GM21717 (cell line): Measurements from ENCODE around the gene ERFL.

Source experiments
- ATAC-seq: cut with Tn5 transposase; IDR thresholded peaks from one replicate; pipeline ENCODE4 v1.9.1; 2021; ENCODE audit warnings: mild to moderate bottlenecking, moderate library complexity; ENCODE audit not compliant: unreplicated experiment

The ERFL gene

DNA sequence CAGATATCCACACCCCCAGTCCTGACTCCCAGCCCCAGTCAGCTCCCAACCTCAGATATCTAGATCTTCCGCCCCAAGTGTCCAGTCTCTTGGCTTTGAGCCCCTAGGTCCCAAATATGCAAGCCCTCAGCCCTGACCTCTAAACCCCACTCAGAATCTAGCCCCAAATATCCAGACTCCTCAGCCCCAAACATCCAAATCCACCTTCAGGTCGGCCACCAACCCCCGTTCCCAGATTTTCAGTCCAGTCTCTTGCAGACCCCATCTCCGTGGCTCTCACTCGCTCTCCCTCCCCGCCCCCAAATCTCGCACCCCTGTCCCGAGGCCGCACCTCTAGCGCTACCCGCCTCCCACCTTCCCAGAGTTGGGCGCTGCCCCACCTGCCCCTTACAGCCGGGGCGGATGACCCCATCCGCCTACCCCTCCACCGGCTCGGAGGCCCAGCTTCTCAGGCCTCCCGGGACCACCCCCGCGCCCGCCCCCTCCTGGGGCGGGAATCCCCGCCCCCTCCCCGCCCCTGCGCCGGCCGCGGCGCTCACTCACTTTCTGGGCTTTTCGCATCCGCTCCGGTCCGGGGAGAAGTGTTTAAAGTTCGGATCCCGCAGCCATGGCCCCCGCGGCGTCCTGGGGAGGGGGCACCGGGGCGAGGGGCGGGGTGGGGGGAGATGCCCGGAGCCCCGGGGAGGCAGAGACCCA, 604 bp downstream of the ERFL start:
- no peak for ATAC-seq

DNA sequence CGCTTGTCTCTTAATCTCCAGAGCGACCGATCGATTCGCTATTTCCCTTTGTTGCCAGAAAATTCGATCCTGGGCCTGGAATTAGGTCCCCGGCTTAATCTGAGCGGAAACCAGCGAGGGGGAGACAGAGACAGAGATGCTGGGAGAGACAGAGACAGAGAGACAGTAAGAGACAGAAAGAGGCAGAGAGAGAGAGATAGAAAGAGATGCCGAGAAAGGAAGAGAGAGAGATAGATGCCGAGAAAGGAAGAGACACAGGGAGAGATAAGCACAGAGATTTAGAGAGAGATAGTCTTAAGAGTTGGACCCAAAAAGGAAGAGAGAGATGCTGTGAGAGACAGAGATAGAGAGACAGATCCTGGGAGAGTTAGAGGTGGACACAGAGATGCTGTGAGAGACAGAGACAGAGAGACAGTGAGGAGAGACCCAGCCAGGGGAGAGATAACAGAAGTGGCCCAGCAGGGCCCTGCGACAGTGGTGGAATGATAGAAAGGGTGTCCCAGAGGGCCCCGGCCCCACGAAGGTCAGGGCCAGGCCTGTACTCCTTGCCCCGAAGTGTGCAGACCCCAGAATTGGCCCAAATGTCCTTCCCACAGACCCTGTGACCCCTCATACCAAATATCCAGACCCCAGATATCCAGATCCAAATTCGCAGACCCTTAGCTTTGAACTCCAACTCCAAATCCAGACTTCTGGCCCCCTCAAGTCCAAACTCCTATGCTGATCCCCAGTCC, 1.3 kb downstream of the ERFL start:
- ATAC-seq = no peak

- ATAC-seq = no peak
These were observed 2.1 kb downstream of the ERFL start for GRCh38 chr19:41926028-41926762.

DNA sequence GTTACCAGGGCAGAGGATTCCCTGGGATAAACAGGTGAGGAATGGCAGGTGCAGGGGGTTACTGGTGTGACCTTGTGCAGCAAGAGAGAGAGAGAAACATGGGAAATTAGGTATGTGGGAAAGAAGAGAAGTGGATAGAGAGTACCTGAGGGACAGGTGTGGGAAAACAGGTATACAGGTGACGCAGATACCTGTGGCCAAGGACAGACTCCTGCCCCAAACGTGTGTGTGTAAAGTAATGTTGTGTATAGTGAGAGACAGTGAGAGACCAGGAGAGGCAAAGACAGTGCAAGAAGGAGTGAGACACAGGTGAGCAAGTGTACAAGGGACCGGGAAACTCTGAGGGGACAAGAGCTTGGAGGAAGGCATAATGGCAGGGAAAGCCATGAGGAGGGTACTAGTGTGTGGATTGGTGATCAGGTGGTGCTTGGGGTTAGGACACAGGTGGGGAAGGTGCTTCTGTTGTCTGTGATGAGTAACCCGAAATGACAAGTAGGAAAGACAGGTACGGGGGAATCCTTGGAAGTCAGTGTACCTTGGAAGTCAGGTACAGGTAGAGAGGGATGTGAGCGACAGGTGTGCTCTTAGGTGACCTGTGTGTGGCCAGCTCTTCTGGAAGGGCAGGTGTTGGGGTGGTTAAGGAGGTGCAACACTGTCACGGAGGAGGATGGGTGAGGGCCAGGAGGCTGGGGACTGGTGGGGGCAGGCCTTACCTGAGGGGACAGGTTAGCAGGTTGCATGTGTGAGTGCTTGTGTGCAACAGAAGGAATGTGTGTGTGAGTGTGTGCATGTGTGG, 2.8 kb downstream of the ERFL start:
- no peak for ATAC-seq

DNA sequence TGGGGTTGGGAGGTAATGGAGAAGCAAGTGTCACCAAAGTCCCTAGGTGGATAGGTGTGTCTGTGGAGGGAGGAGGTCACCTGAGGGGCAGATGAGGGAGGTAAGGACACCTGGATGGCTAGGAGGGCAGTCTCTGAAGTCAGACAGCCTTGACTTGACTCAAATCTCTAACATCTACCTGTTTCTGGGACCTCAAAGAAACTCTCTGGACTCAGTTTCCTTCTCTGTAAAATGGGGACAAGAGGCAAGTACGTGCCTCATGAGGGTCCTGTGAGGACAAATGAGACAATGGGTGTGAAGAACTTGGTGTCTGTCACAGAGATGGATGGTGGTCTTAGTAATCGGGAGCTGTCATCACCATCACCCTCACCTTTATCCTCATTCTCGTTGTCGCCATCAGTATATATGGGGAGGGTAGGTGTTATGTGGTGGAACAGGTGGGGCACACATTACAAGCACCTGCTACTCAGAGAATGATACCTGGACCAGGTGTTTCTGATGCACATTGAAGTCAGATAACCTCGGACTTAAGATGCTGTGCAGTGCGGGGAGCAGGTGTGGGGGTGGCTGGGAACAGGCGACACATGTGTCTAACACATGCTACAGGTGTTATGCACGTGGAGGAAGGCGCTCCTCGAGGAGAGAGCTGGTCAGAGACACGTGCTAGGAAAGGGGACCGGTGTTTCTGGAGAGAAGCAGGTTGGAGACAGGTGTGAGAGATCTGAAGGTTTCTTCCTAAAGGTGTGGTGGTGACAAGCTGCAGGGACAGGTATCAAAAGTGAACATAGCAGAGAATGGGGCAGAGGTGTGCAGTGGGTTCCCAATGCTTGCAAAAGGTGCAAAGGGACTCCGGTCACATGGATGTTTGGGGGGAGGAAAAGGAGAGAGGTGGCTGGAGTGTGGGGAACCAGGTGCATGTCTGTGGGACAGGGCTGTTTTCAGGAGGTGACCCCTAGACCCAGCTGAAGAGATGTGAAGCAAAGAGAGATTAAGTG, 3.8 kb downstream of the ERFL start:
- ATAC-seq = no peak

DNA sequence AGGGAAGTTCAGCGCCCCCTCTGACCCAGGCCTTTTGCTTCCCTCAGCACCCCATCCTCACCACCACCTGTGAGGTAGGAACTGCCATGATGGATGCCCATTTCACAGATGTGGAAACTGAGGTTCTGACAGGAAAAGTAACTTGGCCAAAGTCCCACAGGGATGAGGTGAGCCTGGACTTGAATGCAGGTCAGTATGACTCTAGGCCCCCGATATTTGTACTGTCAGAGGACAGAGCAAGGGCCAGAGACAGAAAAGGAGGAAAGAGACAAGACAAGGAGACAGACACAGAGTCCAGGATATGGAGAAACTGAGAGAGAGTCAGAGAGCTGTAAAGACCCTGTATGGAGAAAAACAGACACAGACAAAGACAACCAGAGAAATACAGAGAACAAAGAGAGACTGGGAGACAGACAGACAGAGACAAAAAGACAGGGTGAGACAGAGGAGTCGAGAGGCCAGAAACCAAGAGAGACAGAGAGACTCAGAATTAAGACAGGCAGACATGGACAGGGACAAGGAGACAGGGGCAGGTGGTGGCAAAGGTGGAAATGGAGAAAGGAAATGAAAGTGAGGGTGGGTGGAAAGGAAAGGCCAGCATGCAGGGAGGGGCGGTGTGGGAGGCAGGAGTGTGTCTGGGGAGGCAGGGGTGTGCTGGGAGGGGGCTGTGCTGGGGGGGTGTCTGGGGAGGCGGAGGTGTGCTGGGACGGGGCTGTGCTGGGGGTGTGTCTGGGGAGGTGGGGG, 5.0 kb downstream of the ERFL start:
- no peak for ATAC-seq

GRCh38 chr19:41922585-41922984, 5.7 kb downstream of the ERFL start:
- no peak for ATAC-seq

- ATAC-seq = no peak
These were observed 6.4 kb downstream of the ERFL start for GRCh38 chr19:41921577-41922576.

DNA sequence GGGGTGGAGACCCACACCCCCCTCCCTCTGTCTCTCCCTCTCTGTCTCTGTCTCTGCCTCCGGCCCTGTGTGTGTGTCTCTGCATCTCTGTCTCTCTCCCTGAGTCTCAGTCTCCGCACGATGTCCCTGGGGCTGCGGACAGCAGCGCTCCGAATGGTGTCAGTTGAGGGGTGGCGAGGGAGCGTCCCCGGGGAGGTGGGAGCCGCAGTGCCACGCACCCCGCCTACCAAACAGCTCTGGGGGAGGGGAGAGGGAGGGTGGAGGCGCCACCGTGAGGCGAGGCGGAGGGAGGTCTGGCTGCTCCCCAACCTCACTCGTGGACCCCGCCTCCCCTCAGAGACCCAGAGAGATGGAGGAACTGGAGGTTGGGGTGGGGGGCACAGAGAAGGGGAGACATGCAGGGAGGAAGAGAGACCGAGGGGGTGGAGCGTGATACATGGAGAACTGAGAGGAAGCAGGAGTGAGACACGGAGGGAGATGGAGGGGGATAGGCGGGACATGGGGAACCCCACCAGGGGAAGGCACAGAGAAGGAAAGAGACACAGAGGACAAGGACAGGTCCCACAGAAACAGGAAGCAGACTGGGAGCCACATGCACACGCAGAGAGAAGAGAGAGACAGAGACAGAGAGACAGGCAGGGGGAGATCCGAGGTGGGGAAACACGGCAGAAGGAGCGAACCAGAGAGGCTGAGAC, 7.2 kb downstream of the ERFL start:
- ATAC-seq = no peak

- ATAC-seq = no peak
These were observed 8.1 kb downstream of the ERFL start for GRCh38 chr19:41919948-41920712.

DNA sequence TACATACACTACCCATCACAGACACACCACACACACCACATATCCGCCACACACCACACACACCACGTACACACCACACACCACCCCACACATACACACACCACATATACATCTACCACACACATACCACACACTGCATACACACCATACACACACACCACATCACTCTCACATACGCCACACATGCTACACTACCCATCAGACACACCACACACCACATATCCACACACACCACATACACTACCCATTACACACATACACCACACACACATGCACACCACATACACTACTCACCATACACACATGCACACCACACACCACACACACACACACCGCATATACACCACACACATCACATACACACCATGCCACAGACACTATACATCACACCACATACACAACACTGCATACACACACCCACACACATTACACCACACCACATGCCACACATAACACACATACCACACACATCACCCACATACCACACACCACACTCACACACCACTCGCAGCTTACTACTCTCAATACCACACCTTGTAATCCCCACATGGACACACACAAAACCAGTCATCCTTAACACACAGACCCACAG, 9.5 kb downstream of the ERFL start:
- no peak for ATAC-seq

DNA sequence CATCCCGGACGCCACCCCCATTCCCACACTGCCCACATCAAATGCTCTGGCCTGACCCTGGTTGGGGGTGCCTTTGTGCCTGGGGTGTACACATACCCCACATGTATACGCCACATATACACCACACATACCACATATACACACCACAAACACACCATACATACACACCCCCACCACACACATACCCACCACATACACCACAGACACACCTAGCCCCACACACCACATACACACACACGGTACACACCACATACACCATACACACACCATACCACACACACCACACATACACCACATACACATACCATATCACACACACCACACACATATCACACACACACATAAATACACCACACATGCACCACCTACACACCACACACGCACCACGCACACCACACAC, 10.2 kb downstream of the ERFL start:
- no peak for ATAC-seq

- ATAC-seq = no peak
These were observed 10.6 kb downstream of the ERFL start for GRCh38 chr19:41917676-41918075.

DNA sequence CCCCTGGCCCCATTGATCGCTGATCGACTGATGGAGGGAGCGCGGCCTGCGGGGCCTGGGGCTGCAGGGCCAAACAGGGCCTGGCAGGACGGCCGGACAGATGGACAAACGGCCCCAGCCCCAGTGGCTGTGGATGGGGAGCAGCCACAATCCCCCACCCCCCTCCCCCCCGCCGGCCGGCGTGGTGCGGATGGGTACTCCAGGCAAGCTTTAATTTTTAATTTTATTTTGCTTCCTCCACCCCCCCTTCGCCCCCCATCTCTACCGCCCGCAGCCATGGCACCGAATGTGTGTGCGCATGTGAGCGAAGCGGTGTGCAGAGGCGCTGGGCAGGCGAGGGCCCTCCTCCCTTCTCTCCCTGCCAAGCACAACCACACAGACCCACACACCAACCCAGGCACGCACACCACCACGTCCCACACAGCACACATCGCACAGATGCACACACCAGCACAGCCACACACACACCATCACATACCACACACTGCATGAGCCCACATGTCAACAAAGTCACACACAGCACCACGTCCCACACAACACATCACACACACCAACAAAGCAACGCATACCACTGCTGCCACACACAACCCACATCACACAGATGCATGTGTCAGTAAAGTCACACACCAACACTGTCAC, 12.4 kb downstream of the ERFL start:
- ATAC-seq = no peak

DNA sequence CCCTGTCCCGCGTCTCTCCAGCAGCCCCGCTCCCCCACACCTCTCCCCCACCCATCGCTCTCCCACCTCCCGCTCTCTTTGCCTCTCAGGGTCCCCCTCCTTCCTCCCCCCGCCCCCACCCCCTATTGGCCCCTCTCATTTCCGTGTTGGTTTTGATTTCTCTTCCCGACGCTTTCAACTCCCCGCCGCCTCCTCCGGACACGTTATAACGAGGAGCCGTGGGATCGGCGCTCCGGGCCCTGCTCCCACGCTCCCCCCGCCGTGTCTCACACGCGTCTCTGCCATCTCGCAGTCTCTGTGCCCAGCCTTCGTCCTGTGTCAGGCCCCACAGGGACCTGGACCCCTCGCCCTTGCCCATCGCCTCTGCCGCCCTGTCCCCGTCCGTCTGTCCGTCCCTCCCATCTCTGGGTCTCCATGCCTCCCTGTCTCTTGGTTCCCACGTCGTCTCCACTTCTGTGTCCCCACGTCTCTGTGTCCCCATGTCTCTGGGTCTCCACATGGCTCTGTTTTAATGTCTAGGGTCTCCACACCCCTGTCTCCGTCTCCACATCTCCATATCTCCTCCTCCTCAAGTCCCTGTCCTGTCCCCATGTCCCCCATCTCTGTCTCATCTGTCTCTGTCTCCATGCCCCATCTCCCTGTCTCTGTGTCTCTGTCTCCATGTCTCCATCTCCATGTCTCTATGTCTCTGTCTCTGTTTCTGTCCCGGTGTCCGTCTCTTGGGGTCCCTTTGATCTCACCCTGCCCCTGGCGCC, 13.1 kb downstream of the ERFL start:
- ATAC-seq = no peak
